HK-2 (cell line): ENCODE data around the gene PIK3R5.

Source experiments
- DNase-seq: peaks from one replicate; pipeline ENCODE4 v3.0.0-alpha.2; 2018; ENCODE audit not compliant: unreplicated experiment

PIK3R5 gene

DNA sequence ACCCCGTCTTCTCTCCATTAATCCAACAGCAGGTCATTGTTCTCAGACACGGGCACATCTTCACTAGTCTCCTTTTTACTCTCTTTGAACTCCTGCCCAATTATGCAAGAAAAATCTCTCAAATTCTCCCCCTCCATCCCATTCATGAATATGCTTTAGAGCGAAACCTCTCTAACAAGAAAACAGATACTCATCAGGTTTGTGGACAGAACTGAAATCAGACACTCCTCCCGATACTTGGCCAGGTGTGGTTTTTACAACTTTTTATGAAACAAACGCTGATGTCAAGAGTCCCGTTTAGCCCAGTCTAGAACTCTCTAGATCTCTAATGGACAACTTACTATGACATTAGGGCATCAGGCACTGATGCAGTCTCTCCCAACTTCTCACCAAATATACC lies 40.9 kb downstream of the PIK3R5 start:
- no peak for DNase-seq

DNA sequence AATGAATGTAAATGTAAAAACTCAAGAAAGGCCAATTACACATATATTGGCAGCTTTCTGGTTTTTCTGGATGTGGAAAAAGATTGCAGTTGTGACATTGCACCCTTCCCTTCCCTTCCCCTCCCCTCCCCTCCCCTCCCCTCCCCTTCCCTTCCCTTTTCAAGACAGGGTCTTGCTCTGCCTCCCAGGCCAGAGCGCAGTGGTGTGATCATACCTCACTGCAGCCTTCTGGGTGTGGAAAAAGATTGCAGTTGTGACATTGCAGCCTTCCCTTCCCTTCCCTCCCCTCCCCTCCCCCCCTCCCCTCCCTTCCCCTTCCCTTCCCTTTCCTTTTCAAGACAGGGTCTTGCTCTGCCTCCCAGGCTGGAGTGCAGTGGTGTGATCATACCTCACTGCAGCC lies 41.7 kb downstream of the PIK3R5 start:
- no peak for DNase-seq

DNA sequence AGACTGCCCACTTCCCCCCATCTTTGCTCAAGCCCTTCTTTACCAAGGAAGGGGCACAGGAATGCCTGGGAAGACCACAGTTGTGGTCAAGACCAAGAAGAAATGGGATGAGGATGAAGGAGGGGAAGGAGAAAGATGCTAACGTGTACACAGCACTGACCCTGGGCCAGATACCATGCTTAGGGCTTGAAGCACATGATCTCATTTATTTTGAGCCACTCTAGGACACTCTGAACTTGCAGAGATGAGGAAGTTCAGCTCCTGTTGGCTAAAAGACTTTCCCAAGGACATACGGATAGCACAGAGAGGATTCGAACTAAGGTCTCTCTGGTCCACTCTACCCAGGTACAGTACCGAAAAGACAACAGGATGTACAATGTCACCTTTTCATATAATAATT lies 42.6 kb downstream of the PIK3R5 start:
- no peak for DNase-seq

GRCh38 chr17:8922451-8922850 lies 43.1 kb downstream of the PIK3R5 start:
- no peak for DNase-seq

DNA sequence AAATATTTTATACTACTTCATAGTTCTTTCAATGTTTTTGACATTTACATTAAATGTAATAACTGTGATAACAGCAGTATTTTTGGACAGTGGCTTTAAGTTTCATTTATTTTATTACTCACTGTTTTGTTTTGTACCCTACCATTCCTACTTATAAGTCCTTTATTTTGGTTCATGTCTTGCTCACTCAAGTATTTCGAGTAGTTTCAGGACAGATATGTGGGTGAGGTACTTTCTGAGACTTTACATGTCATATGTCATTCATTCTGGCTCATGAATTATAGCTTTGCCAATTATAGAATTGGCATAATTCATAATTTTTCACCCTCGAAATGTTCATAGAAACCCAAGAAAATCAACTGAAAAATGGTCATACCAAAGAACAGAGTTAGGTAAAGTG lies 44.4 kb downstream of the PIK3R5 start:
- no peak for DNase-seq

DNA sequence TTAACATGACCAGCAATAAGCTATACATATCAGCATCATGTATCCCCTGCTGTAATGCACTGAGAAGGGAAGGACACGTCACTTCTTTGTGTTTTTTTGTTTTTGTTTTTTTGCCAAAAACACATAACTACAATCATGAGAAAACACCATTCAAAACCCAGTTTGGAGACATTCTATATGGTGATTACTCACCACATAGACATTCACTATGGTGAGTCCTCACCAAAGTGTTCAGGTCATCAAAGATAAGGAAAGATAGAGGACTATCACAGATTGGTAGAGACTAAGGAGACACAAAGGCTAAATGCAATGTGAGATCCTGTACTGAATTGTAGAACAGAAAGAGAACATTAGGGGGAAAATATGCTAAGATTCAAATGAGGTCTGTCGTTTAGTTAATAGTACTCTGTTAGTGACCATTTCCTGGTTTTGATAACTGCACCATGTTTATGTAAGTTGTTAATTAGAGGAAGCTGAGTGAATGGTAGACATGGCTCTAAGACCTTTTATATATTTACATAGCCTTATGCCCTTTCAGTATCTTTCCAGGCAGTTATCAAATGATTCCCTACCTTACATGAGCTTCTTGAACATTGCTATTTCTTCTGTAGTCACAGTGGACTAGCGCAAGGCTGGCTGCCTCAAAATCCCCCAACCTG lies 46.6 kb downstream of the PIK3R5 start:
- no peak for DNase-seq

GRCh38 chr17:8916466-8916865 lies 49.0 kb downstream of the PIK3R5 start:
- no peak for DNase-seq

- no peak for DNase-seq
Measured at GRCh38 chr17:8914554-8914953, 51.0 kb downstream of the PIK3R5 start.

DNA sequence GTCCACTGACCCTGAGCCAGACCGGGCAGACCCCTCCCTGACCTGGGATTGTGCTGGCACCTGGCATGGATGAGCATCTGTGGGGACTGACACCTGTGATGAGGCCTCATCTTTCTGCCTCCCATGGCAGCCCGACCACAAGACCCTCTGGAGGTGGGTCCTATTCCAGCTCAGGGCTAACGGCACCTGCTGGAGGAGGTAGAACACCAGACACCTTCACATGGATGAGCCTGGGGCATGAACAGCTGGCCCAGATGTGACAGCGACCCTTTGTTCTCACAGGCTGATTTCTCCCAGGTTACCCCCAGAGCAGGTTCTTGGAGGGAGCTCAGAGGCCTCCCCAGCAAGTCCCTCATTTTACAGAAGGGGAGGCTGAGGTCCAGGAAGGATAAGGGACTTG lies 51.6 kb downstream of the PIK3R5 start:
- DNase-seq: no peak

- no peak for DNase-seq
Measured at GRCh38 chr17:8913091-8913490, 52.4 kb downstream of the PIK3R5 start.

DNA sequence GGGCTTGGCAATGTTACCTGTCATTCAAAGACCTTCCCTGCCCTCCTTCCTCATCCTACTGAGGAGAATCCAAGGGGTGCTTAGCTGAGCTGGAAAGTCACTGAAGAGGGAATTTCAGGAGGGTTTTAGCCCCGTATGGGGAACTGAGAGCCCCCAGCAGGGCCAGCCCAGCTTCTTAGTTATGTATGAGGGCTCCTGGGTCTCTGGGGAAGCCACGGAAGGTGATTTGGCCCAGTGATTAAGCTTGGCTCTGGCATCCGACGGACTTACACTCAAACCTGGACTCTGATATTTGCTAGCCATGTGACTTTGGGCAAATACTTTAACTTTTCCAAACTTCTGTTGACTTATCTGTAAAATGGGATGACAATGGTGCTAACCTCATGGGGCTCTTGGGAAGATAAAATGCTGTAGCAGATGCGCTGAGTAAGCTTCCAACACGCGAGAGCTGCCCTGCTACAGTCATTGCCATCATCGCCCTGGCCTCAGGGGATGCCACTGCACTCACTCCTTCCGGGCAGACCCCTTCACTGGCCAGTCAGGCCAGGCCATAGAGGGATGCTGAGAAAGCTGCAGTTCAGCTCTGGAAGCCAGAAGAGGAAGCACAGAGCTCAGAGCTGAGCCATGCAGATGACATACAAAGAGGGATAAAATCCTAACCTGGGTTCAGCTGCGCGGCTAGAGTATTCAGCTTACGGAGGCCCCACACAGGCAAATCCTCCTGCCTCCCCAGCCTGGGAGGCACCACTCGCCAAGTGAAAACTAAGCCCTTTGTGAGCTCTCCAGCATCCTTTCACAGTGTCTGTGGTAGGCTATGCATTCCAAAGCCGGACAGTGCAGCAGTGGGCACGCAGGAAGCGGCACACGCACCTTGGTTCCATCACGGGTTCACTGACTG lies 53.2 kb downstream of the PIK3R5 start:
- no peak for DNase-seq

DNA sequence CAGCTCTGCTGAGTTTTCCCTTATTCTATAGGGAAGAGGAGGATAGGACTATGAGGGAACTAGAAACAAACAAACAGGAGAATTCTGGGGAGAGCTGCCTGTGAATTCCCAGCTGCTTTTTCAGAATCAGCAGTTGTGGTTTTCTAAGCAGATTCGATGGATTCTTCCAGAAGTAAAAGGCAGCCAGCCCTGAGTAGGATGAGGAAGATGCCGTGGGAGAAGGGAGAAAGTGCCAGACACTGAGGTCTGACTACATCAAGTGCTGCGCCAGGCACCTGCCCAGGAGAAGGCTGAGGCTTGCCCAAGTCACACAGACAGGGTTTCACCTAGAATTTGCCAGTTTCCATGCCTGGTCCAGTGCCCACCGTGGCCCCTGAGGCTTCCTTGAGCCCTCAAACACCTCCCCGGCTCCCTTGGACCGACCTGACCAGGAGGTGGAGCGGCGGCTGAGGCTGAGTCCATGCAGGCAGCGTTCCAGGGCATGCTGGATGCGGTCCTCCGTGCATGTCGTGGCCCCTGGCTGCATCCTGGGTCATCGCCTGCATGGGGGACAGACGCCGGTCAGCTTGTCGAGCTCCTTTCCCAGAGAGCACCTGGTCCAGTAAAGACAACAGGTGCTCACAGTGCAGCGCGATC lies 54.4 kb downstream of the PIK3R5 start:
- DNase-seq: no peak

DNA sequence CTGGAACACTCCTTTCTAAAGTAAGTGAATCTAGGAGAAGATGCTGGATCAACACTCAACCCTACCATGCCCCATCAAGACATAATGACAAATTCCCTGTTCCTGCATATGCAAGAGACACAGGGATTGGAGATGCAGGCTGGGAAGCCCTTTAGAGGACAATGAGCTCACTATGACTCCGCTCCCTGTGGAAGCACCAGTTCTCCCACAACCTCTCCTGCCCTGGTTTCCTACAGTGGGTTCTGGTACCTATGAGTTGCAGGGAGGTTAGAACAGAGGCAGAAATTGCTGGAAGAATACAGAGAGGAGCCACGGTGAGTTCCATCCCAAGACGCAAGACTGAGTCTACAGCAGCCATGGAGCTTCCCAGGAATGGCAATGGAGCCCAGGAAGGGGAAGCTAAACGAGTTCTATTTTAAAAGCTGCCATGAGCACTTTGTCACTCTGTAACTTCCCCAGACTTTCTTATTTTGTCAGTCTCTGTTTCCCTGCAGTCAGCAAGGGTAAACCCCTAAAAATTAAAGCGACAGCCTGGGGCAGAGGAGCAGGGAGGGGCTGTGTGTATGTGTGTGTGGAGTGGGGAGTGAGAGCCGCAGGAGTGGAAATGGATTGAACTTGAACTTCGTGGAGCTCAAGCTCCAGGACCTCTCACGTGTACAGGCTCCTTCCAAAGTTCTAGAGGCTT lies 55.8 kb downstream of the PIK3R5 start:
- DNase-seq: no peak

GRCh38 chr17:8905331-8905730 lies 60.2 kb downstream of the PIK3R5 start:
- DNase-seq: no peak

GRCh38 chr17:8904686-8905085 lies 60.8 kb downstream of the PIK3R5 start:
- DNase-seq: no peak

GRCh38 chr17:8904201-8904600 lies 61.3 kb downstream of the PIK3R5 start:
- no peak for DNase-seq

- no peak for DNase-seq
Measured at GRCh38 chr17:8900626-8901585, 64.6 kb downstream of the PIK3R5 start.

DNA sequence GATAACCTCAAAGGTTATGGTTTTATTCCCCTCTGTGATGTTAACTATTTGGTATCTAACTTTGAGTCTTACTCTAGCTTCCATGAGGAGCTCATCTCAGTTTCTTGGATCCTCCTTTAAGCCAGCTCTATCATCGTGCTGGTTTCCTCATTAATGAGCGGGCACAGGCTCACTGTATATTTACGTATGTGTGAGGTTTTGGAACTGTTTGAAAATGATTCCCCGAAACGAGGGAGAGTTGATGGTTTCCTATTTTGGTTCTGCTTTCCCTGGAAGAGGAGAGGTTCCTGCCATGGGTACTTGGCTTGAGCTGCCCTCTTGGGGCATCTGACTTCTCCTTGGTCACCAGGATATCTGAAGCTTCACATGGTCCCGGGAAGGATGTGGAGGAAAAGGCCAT lies 65.3 kb downstream of the PIK3R5 start:
- DNase-seq: no peak

GRCh38 chr17:8898636-8899035 lies 66.9 kb downstream of the PIK3R5 start:
- DNase-seq: no peak

DNA sequence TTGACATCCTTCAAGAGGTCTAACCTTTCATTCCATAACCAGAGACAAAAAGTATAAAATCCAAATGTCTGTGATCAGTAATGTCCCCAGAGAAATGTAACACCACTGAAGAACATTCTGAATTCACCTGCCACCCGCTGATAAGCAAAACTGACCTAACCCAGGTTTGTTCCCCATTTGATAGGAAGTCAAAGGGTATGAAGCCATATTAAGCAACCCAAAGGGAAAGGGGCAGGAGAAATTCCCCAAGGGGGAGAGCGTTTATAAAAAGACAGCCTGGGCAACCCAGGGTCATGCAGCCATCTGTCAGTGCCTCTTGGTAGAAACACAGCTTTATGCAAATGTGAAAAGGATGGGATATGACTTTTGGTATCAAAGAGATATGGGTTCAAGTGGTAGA lies 67.4 kb downstream of the PIK3R5 start:
- DNase-seq: no peak
